ENCODE measurements around the gene TRIM65.

TRIM65 gene

GRCh38 chr17:75896415-75897159, at the start of gene TRIM65:
TSS of gene TRIM65 (minus strand) at chr17:75896951. CDS start at chr17:75896937, 14 bp downstream.
- peak; percentile 92 for DNase-seq (ENCODE audit: low read depth, low spot score)

GRCh38 chr17:75945211-75945610, 48.5 kb upstream of the TRIM65 start:
- DNase-seq (ENCODE audit: low read depth, low spot score): no peak

GRCh38 chr17:75943491-75943890, 46.7 kb upstream of the TRIM65 start:
- DNase-seq (ENCODE audit: low read depth, low spot score): no peak

GRCh38 chr17:75942473-75942872, 45.7 kb upstream of the TRIM65 start:
- no peak for DNase-seq (ENCODE audit: low read depth, low spot score)

GRCh38 chr17:75941442-75941819, 44.7 kb upstream of the TRIM65 start:
- no peak for DNase-seq (ENCODE audit: low read depth, low spot score)

GRCh38 chr17:75940727-75941441, 44.1 kb upstream of the TRIM65 start, which contains the start of gene FBF1:
TSS of gene FBF1 (minus strand) at chr17:75941042. CDS start at chr17:75938149, 2,893 bp downstream.
- peak; percentile 99 for DNase-seq (ENCODE audit: low read depth, low spot score)

- no peak for DNase-seq (ENCODE audit: low read depth, low spot score)
Measured at GRCh38 chr17:75937652-75938051, 40.9 kb upstream of the TRIM65 start.

- DNase-seq (ENCODE audit: low read depth, low spot score): no peak
Measured at GRCh38 chr17:75933808-75934207, 37.1 kb upstream of the TRIM65 start.

- no peak for DNase-seq (ENCODE audit: low read depth, low spot score)
Measured at GRCh38 chr17:75932852-75933251, 36.1 kb upstream of the TRIM65 start.

GRCh38 chr17:75931062-75931461, 34.3 kb upstream of the TRIM65 start:
- DNase-seq (ENCODE audit: low read depth, low spot score): no peak

- DNase-seq (ENCODE audit: low read depth, low spot score): no peak
Measured at GRCh38 chr17:75927286-75927922, 30.7 kb upstream of the TRIM65 start.

GRCh38 chr17:75926456-75926855, 29.7 kb upstream of the TRIM65 start:
- no peak for DNase-seq (ENCODE audit: low read depth, low spot score)

GRCh38 chr17:75925912-75926311, 29.2 kb upstream of the TRIM65 start:
- DNase-seq (ENCODE audit: low read depth, low spot score): no peak

GRCh38 chr17:75925103-75925502, 28.4 kb upstream of the TRIM65 start:
- no peak for DNase-seq (ENCODE audit: low read depth, low spot score)

GRCh38 chr17:75922963-75923874, 26.5 kb upstream of the TRIM65 start:
- no peak for DNase-seq (ENCODE audit: low read depth, low spot score)

GRCh38 chr17:75922173-75922961, 25.6 kb upstream of the TRIM65 start:
- DNase-seq (ENCODE audit: low read depth, low spot score): no peak

GRCh38 chr17:75921596-75921995, 24.8 kb upstream of the TRIM65 start:
- no peak for DNase-seq (ENCODE audit: low read depth, low spot score)

- no peak for DNase-seq (ENCODE audit: low read depth, low spot score)
Measured at GRCh38 chr17:75920045-75920560, 23.4 kb upstream of the TRIM65 start.

- DNase-seq (ENCODE audit: low read depth, low spot score): no peak
Measured at GRCh38 chr17:75919611-75920010, 22.9 kb upstream of the TRIM65 start.

GRCh38 chr17:75917917-75918445, 21.2 kb upstream of the TRIM65 start:
- DNase-seq (ENCODE audit: low read depth, low spot score): no peak
